Inflammatory macrophage treated with lipopolysaccharide for 4 hours (primary cell): ENCODE results near the gene HOXD10.

Experiments
- DNase-seq: peaks from one replicate; pipeline ENCODE4 v3.0.0-alpha.2; 2020

Gene HOXD10

DNA sequence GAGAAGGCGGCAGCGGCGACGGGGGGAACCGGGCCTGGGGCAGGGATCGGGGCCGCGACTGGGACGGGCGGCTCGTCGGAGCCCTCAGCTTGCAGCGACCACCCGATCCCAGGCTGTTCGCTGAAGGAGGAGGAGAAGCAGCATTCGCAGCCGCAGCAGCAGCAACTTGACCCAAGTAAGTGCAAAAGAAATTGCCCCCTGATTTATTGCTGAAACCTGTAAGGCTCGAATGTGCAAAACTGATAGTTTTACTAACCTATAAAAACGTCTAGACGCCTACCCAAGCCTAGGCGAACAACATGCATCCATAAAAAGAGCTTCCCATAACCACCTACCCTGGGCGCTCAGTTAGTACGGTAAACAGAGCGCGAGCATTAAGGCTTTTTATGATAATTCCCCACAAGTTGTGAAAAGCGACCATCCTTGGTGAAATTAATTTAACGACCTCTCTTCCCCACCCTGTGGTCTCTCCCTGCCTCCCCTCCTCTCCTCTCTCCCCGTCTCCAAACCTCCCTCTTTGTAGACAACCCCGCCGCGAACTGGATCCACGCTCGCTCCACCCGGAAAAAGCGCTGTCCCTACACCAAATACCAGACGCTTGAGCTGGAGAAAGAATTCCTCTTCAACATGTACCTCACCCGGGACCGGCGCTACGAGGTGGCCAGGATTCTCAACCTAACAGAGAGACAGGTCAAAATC is 7.0 kb downstream of the HOXD10 start:
- no peak for DNase-seq

- no peak for DNase-seq
Measured at GRCh38 chr2:176124110-176124946, 7.8 kb downstream of the HOXD10 start.

DNA sequence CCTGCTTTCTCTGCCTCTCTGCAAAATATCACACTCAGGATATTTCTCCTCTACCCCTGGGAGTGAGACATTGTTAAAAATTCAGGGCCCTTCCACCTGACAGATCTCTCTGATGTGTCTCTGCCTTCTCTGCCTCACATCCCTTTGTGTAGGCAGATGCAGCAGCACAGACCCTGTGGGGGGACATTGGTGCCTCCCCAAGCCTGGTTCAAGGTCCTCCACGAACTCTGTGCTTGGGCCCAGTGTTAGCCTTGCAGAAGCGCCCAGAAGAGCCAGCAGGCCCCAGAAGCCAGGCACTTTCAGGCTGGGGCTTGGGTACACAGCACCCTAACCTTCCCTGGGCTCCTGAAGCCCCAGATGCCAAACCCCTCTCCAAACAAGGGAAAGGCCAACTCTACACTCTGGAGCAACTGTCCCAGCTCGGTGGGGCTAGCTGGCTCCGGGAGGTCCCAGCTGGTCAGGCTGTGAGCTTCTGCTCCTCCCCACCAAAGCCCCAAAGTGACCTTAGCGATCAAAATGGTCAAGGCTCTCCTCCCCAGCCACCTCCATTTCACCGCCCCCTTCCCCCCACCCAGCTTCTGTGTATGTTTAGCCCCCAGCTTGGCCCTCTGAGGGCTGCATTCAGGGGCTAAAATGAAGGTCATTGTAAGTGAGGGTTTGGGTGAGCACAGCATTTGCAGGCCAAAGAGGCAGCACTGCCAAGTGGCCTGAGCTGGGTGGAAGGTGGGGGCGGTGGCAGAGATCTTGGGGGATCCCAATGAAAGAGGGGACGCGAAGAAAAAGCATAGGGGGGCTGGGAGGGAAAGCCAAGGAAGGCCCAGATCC is 8.6 kb downstream of the HOXD10 start:
- no peak for DNase-seq

GRCh38 chr2:176125772-176126054 is 9.1 kb downstream of the HOXD10 start:
- no peak for DNase-seq

GRCh38 chr2:176126929-176127773 is 10.6 kb downstream of the HOXD10 start:
- DNase-seq: peak; percentile 61

DNA sequence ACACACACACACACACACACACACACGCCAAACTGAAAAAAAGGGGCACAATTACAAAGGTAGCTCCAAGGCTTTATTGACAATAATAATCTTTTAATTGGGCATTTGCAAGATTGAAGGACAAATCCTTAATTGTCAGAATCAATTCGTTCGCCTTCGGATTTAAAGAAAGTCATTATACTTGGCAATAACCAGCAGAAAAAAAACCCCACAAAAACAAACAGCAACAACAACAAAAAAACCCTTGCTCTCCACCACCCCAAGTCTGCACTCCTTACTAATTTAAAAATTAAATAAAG is 11.1 kb downstream of the HOXD10 start:
- no peak for DNase-seq

DNA sequence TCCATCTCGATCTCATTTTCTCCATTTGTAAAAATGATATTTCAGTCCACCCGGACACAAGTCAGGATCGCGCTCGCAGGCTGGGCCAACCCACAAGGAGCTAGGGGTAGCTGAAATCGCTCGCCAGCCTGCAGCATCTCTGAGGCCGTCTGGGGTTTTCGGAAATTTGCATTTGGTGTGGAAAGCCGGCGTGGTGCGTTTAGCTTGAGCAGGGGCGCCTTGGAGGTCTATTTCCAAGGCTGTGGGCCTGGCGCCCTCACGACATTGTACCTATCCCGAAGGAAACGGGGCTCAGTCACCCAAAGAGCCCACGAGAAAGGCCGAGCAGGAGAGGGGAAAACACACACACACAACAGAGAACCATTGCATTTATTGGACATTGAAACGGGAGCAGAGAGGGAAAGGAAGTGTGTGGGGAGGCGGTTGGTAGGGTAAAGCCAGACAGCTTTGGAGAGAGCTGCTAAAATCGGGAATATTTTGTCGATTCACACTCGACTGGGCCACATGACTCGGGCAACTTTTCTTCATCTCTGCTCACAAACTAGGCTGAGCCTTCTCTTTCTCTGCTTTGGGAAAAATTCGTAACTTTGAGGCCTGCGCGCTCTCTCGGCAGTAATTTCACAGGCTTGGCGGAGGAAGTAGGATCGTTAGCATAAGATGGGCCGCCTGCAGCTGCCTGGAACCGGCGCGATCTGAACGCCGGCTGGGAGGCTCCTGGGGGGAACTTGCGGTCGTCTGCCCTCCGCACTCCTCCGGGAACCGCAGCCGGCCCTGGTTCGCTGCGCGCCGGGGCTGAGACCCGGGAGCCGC is 11.8 kb downstream of the HOXD10 start:
- no peak for DNase-seq

DNA sequence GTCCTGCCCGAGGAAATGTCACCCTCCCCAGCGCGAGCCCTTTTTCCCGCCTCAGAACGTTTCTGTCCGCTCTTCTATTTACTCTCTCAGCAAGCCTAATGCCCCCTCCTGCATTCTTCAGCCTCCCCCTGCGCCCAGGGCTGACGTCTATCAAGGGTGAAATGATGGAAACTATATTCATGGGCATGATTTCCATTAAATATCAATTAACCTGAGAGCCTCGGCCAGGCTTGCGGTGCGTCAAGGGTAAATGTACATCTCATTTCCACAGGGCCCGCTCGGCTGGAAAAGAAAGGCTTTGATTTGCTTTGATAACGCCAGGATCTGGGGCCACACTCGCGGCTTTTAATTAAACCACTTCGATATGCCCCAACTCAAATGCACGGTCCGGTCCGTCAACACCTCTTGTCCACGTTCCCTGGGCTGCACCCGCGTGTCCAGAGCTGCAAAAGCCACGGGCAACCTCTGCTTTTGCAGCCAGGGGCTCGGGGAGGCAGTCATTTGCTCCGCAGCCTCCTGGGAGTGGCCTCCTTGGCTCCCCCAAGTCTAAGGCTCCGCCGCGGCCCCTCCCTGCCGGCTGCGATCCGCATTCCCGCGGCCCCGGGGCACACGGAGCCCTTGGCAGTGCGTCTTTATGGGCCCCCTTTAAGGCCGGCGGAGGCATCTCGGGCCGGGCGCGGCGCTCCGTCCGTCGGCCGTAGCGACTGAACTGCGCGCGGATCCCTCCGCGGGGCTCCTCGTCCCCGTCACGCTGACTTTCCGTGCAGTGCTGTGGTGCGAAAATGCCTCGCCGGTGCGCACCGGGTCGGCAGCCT is 12.6 kb downstream of the HOXD10 start, which contains the start of gene HOXD8:
HOXD8 (plus strand) TSS at position 724 of the 815 bp plus-strand sequence. CDS start 662 bp downstream, outside the sequence.
- no peak for DNase-seq

- DNase-seq: no peak
Measured at GRCh38 chr2:176129813-176130146, 13.2 kb downstream of the HOXD10 start.

DNA sequence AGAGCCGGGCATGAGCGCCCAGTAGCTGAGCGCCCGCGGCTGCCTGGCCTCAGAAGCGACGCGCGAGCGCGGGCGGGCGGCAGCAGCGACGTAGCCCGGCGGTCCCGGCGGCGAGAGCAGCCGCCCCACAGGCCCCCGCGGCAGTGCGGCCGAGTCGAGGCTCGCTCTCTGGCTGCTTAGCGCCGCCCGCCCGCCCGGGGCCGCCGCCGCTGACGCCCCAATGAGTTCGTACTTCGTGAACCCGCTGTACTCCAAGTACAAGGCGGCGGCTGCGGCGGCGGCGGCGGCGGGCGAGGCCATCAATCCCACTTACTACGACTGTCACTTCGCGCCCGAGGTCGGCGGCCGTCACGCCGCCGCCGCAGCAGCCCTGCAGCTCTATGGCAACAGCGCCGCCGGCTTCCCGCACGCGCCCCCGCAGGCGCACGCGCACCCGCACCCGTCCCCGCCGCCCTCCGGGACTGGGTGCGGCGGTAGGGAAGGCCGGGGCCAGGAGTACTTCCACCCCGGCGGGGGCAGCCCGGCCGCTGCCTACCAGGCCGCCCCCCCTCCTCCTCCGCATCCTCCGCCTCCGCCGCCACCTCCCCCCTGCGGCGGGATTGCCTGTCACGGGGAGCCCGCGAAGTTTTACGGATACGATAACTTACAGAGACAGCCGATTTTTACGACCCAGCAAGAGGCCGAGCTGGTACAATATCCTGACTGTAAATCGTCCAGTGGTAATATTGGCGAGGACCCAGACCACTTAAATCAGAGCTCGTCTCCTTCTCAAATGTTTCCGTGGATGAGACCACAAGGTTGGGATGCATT is 13.8 kb downstream of the HOXD10 start:
- no peak for DNase-seq

- no peak for DNase-seq
Measured at GRCh38 chr2:176130957-176131847, 14.6 kb downstream of the HOXD10 start.

DNA sequence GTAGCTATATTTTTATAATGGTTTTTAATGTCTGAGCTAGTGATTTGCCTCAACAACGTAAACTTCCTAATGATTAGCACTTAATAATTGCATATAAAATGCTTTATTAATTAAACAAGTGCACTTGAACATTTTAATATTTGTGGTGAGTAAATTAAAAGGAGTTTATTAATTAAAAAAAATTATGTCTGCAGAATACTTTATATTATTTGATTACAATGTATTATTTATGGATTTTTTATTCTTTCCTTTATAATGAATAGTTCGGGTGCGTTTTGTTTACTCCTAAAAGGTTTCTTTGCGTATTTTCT is 15.2 kb downstream of the HOXD10 start:
- no peak for DNase-seq

DNA sequence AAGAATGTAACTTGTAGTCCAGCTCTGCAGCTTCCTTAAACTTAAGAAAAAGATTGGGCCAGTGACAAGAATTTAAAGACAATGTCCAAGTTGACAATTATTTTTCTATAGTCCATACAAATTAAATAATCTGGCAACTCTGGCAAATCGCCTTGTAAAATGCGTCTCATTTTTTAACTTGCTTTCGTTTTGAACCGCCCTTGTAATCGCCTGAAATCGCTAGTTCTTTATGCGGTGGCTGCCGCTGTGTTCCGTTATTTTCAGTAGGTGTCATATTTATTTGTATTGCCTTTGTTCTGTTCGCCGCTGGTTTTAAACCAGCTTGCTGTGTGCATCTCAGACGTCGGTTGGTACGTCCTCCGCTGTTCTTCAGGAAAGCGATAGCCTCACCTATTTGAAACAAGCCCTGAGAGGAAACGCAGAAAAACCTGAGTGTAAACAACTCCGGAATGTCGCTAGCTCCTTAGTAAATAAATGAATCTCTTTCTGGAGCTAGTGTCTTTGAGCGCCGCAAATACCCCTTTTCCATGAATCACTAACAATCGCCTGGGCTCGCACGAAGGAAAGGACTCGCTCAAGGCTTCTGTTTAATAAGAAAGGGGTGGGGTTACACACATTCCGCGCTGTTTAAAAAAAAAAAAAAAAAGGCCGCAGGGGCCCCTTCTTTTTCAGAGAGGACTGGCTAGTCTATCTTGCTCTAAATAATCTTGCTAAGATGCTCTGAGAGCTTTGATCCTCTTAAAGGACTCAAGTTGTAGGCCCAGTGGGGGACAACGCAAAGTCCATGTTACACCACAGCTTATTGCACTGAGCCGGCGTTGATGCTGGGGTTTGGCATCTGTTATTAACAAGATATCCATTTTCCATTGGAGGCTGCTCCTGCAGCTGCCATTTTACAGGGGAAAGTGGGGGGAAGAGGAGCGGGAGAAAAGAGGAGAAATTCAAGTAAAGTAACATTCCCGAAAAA is 15.9 kb downstream of the HOXD10 start:
- peak; percentile 29 for DNase-seq

DNA sequence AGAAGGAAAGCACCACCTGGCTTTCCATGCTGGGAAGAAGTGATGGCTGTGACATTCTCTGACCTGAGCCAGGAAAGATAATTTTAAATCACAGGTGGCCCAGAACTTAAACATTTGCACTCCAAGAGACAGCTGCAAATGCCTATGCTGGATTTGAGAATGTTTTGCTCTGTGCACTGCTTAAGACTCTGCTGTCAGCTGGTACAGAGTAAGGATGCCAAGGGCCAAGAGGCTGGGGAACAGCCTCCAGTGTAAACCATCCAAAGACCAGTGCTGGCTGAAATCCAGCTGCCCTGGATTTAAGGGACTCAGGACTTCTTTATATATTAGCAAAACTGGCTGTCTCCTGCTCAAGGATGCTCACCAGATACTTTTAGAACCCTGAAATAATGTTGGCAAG is 16.8 kb downstream of the HOXD10 start:
- DNase-seq: no peak

- DNase-seq: no peak
Measured at GRCh38 chr2:176134035-176134434, 17.5 kb downstream of the HOXD10 start.

- DNase-seq: no peak
Measured at GRCh38 chr2:176135035-176135440, 18.5 kb downstream of the HOXD10 start.

DNA sequence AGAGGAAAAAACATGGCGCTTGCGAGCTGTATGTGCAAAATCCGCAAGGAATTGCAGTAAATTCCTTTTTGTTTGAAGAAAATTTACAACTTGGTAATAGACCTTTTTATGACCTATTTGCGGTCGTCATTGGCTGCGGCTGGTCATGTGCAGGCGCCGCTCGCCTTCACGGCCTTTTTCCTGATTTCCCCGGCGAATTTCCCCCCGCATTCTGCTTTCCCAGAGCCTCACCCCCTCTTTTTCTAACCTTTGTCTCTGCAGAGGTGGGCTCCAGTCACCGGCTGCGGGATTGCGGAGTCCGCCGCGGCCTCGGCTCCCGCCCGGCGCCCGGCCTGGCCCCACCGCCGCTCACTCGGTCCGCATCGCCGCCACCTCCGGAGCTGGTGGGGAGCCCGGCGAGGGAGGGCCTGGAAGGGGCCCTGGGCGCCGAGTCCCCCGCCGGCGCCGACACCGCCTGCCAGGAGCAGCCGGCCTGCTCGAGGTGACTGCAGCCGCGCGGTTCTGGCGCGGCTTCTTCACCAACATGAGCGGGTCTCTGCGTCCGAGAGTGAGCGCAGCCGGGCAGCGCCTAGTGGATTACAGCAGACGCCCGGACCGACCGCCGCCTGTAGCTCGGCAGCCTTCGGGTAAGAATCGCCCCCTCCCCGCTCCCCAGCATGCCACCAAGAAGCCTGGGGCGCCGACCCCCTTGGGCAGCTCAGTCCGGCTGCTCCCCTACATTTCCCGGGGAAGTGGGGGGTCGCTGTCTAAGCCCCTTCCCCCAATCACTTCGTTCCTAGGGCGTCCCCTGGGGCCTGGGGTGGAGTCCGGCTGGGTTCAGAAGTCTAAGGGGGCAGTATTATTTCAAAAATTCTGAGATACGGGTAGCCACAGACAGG is 20.0 kb downstream of the HOXD10 start:
- no peak for DNase-seq
